Keratinocyte (primary cell): ENCODE data around the gene HNF1B. TPM values are rescaled to one million over a fixed set of nuclear protein-coding genes. Genes with fewer than 3 reads are reported as not detected.
A peak's percentile ranks its signal among the peaks of the same experiment; 100 is the strongest.

Source experiments
- DNase-seq: peaks from one replicate; pipeline ENCODE4 v3.0.0-alpha.2; 2011; ENCODE audit warnings: low read depth, missing footprints, low spot score
- FAIRE-seq: peaks from 2 replicates; lab custom pipeline; 2011; peaks lifted over from hg19 to GRCh38; lab: Jason Lieb, UNC
- H2AFZ ChIP-seq: 2 replicates; pipeline ENCODE4 v1.6.0; 2012; ENCODE audit warnings: low read length, control low read depth, inconsistent platforms; ENCODE audit not compliant: control insufficient read depth
- H3K27ac ChIP-seq: 2 replicates; pipeline ENCODE4 v1.5.1; 2011; ENCODE audit warnings: low read length; ENCODE audit not compliant: control insufficient read depth, insufficient read depth
- H3K27me3 ChIP-seq: 3 replicates; pipeline ENCODE4 v1.6.0; 2011; ENCODE audit warnings: low read length; ENCODE audit not compliant: control insufficient read depth, insufficient read depth; ENCODE audit errors: extremely low read depth
- H3K36me3 ChIP-seq, 2 experiments: 2 replicates in 1 of 2; 3 replicates in 1 of 2; pipeline ENCODE4 v1.5.1; 2011; ENCODE audit warnings: low read length in 2 of 2, mild to moderate bottlenecking in 1 of 2; ENCODE audit not compliant: control insufficient read depth in 2 of 2, insufficient read depth in 2 of 2; ENCODE audit errors: extremely low read depth in 1 of 2
- H3K4me1 ChIP-seq: 3 replicates; pipeline ENCODE4 v1.5.1; 2011; ENCODE audit warnings: low read length; ENCODE audit not compliant: control insufficient read depth, insufficient read depth; ENCODE audit errors: extremely low read depth
- H3K4me2 ChIP-seq: 3 replicates; pipeline ENCODE4 v1.6.0; 2011; ENCODE audit warnings: low read depth, low read length; ENCODE audit not compliant: control insufficient read depth, insufficient read depth; ENCODE audit errors: extremely low read depth
- H3K4me3 ChIP-seq, 3 experiments: fragments of 200-600 bp in 1 of 3; sonication (generic) in 1 of 3; 2 replicates in 2 of 3; 3 replicates in 1 of 3; pipeline ENCODE4 v1.5.1; 2011 to 2016; ENCODE audit warnings: low read length in 3 of 3, mild to moderate bottlenecking in 3 of 3, control low read depth in 2 of 3, inconsistent platforms in 1 of 3, low read depth in 1 of 3, mixed read lengths in 1 of 3, mixed run types in 1 of 3, moderate library complexity in 1 of 3; ENCODE audit not compliant: control insufficient read depth in 2 of 3, insufficient read depth in 2 of 3; ENCODE audit errors: extremely low read depth in 1 of 3
- H3K79me2 ChIP-seq: 2 replicates; pipeline ENCODE4 v1.6.0; 2012; ENCODE audit warnings: low read length; ENCODE audit not compliant: control insufficient read depth, insufficient read depth
- H3K9ac ChIP-seq: 3 replicates; pipeline ENCODE4 v1.6.0; 2011; ENCODE audit warnings: low read length; ENCODE audit not compliant: control insufficient read depth, insufficient read depth; ENCODE audit errors: extremely low read depth
- H3K9me1 ChIP-seq: 3 replicates; pipeline ENCODE4 v1.6.0; 2011; ENCODE audit warnings: low read length; ENCODE audit not compliant: control insufficient read depth, insufficient read depth; ENCODE audit errors: extremely low read depth
- H3K9me3 ChIP-seq: 2 replicates; pipeline ENCODE4 v1.5.1; 2012; ENCODE audit warnings: low read depth, low read length; ENCODE audit not compliant: control insufficient read depth
- H4K20me1 ChIP-seq: 3 replicates; pipeline ENCODE4 v1.6.0; 2011; ENCODE audit warnings: low read length; ENCODE audit not compliant: control insufficient read depth, insufficient read depth; ENCODE audit errors: extremely low read depth
- CTCF ChIP-seq, 3 experiments: IDR thresholded peaks in 1 of 3; conservative IDR thresholded peaks in 1 of 3; optimal IDR thresholded peaks in 1 of 3; 2 replicates in 2 of 3; 3 replicates in 1 of 3; pipeline versions ENCODE3 to v1.5.1; 2011; ENCODE audit warnings: low read length in 3 of 3, mild to moderate bottlenecking in 3 of 3, moderate library complexity in 2 of 3, control low read depth in 1 of 3, inconsistent platforms in 1 of 3; ENCODE audit not compliant: insufficient read depth in 2 of 3; ENCODE audit errors: extremely low read depth in 1 of 3
- EZH2 ChIP-seq: IDR thresholded peaks from one replicate; pipeline ENCODE4 v1.6.1; 2012; ENCODE audit warnings: inconsistent platforms, mild to moderate bottlenecking, low read length, moderate library complexity
- dilution Hi-C: fragments of 300-500 bp; cut with MboI; formaldehyde crosslinking; loops from one replicate; pipeline ENCODE4 v1.7.0; 2020; ENCODE audit warnings: low sequenced_read_pairs; ENCODE audit not compliant: extremely low pct_ligation_motif_present
- polyA plus RNA-seq, 5 experiments: library from polyadenylated mRNA; depleted of rRNA in 3 of 5; stranded (reverse) in 3 of 5; stranded (forward) in 1 of 5; unstranded in 1 of 5; fragments of >200 nt; gene quantifications; 1 replicate in 1 of 5; 2 replicates in 3 of 5; 3 replicates in 1 of 5; pipeline versions ENCODE4 v1.2.1 to v1.2.3, GENCODE V29; 2011 to 2012; ENCODE audit warnings: missing spikeins in 2 of 5, low read depth in 1 of 5, low replicate concordance in 1 of 5

HNF1B gene
- polyA plus RNA-seq, 1 donor (not counting 4 experiments of a cell fraction or from before 2014, with no cell fraction given) = not detected

GRCh38 chr17:37647856-37648255, 97.0 kb downstream of the HNF1B start:
- H3K4me3 ChIP-seq = no peak overlapping the region
- no peaks in the 10 kb centered on the region for H4K20me1 ChIP-seq
- H3K4me2 ChIP-seq = no peak overlapping the region
- H3K27ac ChIP-seq = no peak overlapping the region
- H2AFZ ChIP-seq = no peak overlapping the region
- H3K9me3 ChIP-seq = no peaks in the 10 kb centered on the region
- no peaks in the 10 kb centered on the region for H3K9me1 ChIP-seq
- no peak for TF ChIP-seq CTCF (optimal IDR thresholded peaks at IDR 0.05 in 1 of 3, IDR thresholded peaks at IDR 0.05 in 1 of 3, conservative IDR thresholded peaks at IDR 0.05 in 1 of 3; ENCODE audit: extremely low read depth in 1 of 3, insufficient read depth in 2 of 3, low read length in 3 of 3)
- no peak for TF ChIP-seq EZH2
- no peaks in the 10 kb centered on the region for H3K27me3 ChIP-seq
- FAIRE-seq (no peak), DNase-seq (no peak)
- peaks cover 3% of the 10 kb centered on the region for H3K79me2 ChIP-seq
- H3K4me1 ChIP-seq = peaks cover 21% of the 10 kb centered on the region
- no peaks in the 10 kb centered on the region for H3K36me3 ChIP-seq
- dilution Hi-C loops = no loop called here
- no peak overlapping the region for H3K9ac ChIP-seq

GRCh38 chr17:37643869-37644268, 101.0 kb downstream of the HNF1B start:
- Histone ChIP-seq H3K27ac (peak overlapping the region; percentile 93), H3K27me3 (no peaks in the 10 kb centered on the region), H3K4me3 (peak overlapping the region; percentile 69 to 79 (median 72)), H4K20me1 (no peaks in the 10 kb centered on the region), H2AFZ (peak overlapping the region; percentile 78), H3K9ac (peak overlapping the region; percentile 97), H3K9me1 (no peaks in the 10 kb centered on the region), H3K79me2 (peaks cover 32% of the 10 kb centered on the region), H3K9me3 (no peaks in the 10 kb centered on the region), H3K4me2 (peak overlapping the region; percentile 87), H3K36me3 (peaks cover 4% of the 10 kb centered on the region in 2 experiments), H3K4me1 (peaks cover 18% of the 10 kb centered on the region)
- dilution Hi-C loops = no loop called here
- TF ChIP-seq CTCF (optimal IDR thresholded peaks at IDR 0.05 in 1 of 3, IDR thresholded peaks at IDR 0.05 in 1 of 3, conservative IDR thresholded peaks at IDR 0.05 in 1 of 3; ENCODE audit: extremely low read depth in 1 of 3, insufficient read depth in 2 of 3, low read length in 3 of 3) (no peak), EZH2 (no peak)
- no peak for FAIRE-seq
- DNase-seq = no peak
